GM10266 (cell line): ENCODE results near the gene GDF10.

Source experiments
- DNase-seq: peaks from one replicate; pipeline ENCODE4 v3.0.0; 2012; ENCODE audit errors: extremely low spot score
- CTCF ChIP-seq: IDR thresholded peaks from 2 replicates; pipeline ENCODE4 v1.5.1; 2012; ENCODE audit warnings: mild to moderate bottlenecking, low read depth; ENCODE audit not compliant: control insufficient read depth, insufficient read depth; ENCODE audit errors: missing control alignments

GDF10 gene

GRCh38 chr10:47301833-47302232, 1.8 kb downstream of the GDF10 start:
- TF ChIP-seq CTCF: no peak
- DNase-seq: no peak

DNA sequence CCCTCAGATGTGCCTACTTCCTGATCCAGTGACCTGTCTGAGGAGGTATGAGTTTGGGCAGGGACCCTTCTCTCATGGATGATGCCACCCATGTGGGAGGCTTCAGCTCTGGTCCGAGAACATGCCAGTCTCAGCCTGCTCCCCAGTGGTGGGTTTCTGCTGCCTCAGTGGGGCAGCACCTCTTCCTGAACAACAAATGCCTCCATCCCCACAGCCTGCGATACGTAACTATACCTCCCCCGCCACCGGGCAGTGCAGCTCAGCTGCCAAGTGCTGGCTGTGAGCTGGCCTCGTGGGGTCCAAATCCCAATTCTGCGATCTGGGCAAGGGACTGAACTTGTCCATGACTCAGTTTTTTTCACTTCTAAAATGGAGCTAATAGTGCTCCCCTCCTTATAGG, 3.1 kb downstream of the GDF10 start:
- TF ChIP-seq CTCF: no peak

DNA sequence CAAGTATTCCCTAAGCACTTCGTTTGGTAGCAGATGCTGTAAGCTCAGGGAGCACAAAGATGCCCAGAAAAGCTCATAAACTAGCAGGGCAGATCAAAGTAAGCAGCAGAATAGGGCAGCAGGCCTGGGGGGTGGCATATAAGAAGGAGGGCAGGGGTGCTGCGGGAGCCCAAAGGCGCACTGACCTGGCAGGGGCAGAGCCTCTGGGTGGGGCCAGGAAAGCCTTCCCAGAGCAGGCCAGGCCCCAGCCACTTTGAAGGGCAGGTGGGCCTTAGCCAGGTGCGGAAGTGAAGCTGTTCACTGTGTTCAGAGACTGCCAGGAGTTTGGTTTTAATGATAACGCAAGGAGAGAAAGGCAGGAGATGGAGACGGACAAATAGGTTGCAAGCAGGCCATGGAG, 3.9 kb downstream of the GDF10 start:
- TF ChIP-seq CTCF: no peak
- no peak for DNase-seq

More for the DNA sequence above, 3.1 kb downstream of the GDF10 start:
- no peak for DNase-seq

- no peak for DNase-seq
- no peak for TF ChIP-seq CTCF
These were observed 5.6 kb downstream of the GDF10 start for GRCh38 chr10:47305566-47305965.

- TF ChIP-seq CTCF: no peak
- no peak for DNase-seq
These were observed 6.6 kb downstream of the GDF10 start for GRCh38 chr10:47306387-47307210.

DNA sequence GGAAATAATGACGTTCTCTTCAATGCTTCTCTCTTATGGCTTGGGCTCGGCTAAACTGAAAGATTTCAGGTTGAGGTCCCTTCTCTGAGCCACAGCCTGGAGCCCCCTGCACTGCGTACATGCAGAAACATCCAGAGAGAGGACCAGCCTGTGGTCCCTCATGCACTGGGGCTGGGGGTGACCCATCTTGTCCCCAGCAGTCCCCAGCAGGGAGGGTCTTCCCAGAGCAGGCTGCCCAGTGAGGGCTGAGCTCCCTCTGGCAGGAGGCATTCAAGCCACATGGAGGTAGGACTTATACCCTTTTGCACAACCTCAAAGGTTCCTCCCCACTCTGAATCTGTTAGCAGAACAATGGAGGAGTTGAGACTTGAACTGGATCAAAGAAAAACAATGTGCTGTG, 7.4 kb downstream of the GDF10 start:
- no peak for DNase-seq
- no peak for TF ChIP-seq CTCF

GRCh38 chr10:47308775-47309174, 8.8 kb downstream of the GDF10 start:
- no peak for DNase-seq
- no peak for TF ChIP-seq CTCF
